GM12878 (cell line): ENCODE results near the gene ERC2. TPM values are rescaled to one million over a fixed set of nuclear protein-coding genes. Genes with fewer than 3 reads are reported as not detected.

Experiments
- ATAC-seq: fragments of 200-7000 bp; cut with Tn5 transposase; 3 replicates; pipeline ENCODE4 v1.9.1; 2020; ENCODE audit warnings: mild to moderate bottlenecking, moderate library complexity
- BruUV-seq: library from RNA; stranded (reverse); fragments of 400-500 nt; replicated peaks from 2 replicates; lab custom pipeline; 2021; lab: Mats Ljungman, UMichigan
- CTCF ChIA-PET: fragments of 300-600 bp; sonication (Branson Sonifier 250); formaldehyde crosslinking; extraction: SDS; loops from one replicate; lab custom pipeline; 2021; ENCODE audit warnings: inconsistent platforms; lab: Yijun Ruan, JAX
- POLR2A ChIA-PET: fragments of 350-600 bp; formaldehyde crosslinking; extraction: SDS; loops from one replicate; lab custom pipeline; 2021; ENCODE audit warnings: inconsistent platforms; lab: Charles Lee
- RAD21 ChIA-PET: fragments of 300-600 bp; sonication (Branson Sonifier 250); formaldehyde crosslinking; loops from one replicate; lab custom pipeline; 2023; ENCODE audit warnings: antibody characterized with exemption; ENCODE audit not compliant: unreplicated experiment; lab: Charles Lee
- SMC1A ChIA-PET: fragments of 300-600 bp; sonication (Branson Sonifier 250); formaldehyde crosslinking; loops from one replicate; lab custom pipeline; 2023; ENCODE audit not compliant: unreplicated experiment, uncharacterized antibody; lab: Charles Lee
- DNase-seq: peaks from one replicate; pipeline ENCODE4 v3.0.0-alpha.2; 2011; ENCODE audit warnings: low read depth, low spot score
- FAIRE-seq: peaks from 3 replicates; lab custom pipeline; 2011; peaks lifted over from hg19 to GRCh38; lab: Jason Lieb, UNC
- H2AFZ ChIP-seq: 2 replicates; pipeline ENCODE4 v1.6.0; 2011; ENCODE audit warnings: low read depth, low read length, control low read depth; ENCODE audit not compliant: control insufficient read depth
- H3K27ac ChIP-seq: 2 replicates; pipeline ENCODE4 v1.5.1; 2011; ENCODE audit warnings: control low read depth; ENCODE audit not compliant: control insufficient read depth, insufficient read depth
- H3K27me3 ChIP-seq, 2 experiments: replicated peaks in 1 of 2; 2 replicates each; pipeline versions ENCODE4 v1.6.0 to v1.6.1; 2011; ENCODE audit warnings: low read length in 1 of 2; ENCODE audit not compliant: control insufficient read depth in 2 of 2, insufficient read depth in 2 of 2
- H3K36me3 ChIP-seq, 2 experiments: 2 replicates each; pipeline ENCODE4 v1.5.1; 2011; ENCODE audit warnings: low read length in 1 of 2; ENCODE audit not compliant: control insufficient read depth in 2 of 2, insufficient read depth in 2 of 2
- H3K4me1 ChIP-seq: 2 replicates; pipeline ENCODE4 v1.6.1; 2011; ENCODE audit warnings: mild to moderate bottlenecking, low read length, moderate library complexity, mixed read lengths; ENCODE audit not compliant: control insufficient read depth, insufficient read depth
- H3K4me2 ChIP-seq: 2 replicates; pipeline ENCODE4 v1.6.0; 2011; ENCODE audit warnings: control low read depth; ENCODE audit not compliant: control insufficient read depth, insufficient read depth
- H3K4me3 ChIP-seq: fragments of 200-600 bp; sonication (generic); 2 replicates; pipeline ENCODE4 v1.5.1; 2016
- H3K79me2 ChIP-seq: 2 replicates; pipeline ENCODE4 v1.6.0; 2011; ENCODE audit warnings: low read length; ENCODE audit not compliant: control insufficient read depth, insufficient read depth
- H3K9ac ChIP-seq: 2 replicates; pipeline ENCODE4 v1.8.0; 2011; ENCODE audit warnings: low read length, control low read depth, mixed read lengths; ENCODE audit not compliant: control insufficient read depth, insufficient read depth
- H3K9me3 ChIP-seq: replicated peaks from 3 replicates; pipeline ENCODE4 v1.5.1; 2011; ENCODE audit warnings: mild to moderate bottlenecking, low read length; ENCODE audit not compliant: control insufficient read depth, insufficient read depth
- H4K20me1 ChIP-seq: 2 replicates; pipeline ENCODE4 v1.6.0; 2011; ENCODE audit not compliant: control insufficient read depth, insufficient read depth
- CTCF ChIP-seq, 3 experiments: IDR thresholded peaks in 2 of 3; conservative IDR thresholded peaks in 1 of 3; 2 replicates each; pipeline ENCODE4 v1.5.1; 2011; ENCODE audit warnings: low read depth in 3 of 3, low read length in 3 of 3, mild to moderate bottlenecking in 3 of 3, control low read depth in 2 of 3, moderate library complexity in 2 of 3, inconsistent platforms in 1 of 3, mixed read lengths in 1 of 3; ENCODE audit not compliant: control insufficient read depth in 2 of 3, insufficient read depth in 1 of 3; ENCODE audit errors: extremely low read depth in 1 of 3
- NFYB ChIP-seq: IDR thresholded peaks from 2 replicates; pipeline ENCODE4 v1.6.1; 2011; ENCODE audit warnings: low read depth, mild to moderate bottlenecking, low read length, improper control_type of control experiment, moderate library complexity; ENCODE audit not compliant: insufficient read depth
- SMARCA5 ChIP-seq: fragments of 450-650 bp; IDR thresholded peaks from 2 replicates; pipeline ENCODE4 v1.6.1; 2017; ENCODE audit warnings: mild to moderate bottlenecking
- SUZ12 ChIP-seq: fragments of 200-600 bp; sonication (generic); IDR thresholded peaks from one replicate; pipeline ENCODE4 v1.6.1; 2018; ENCODE audit warnings: antibody characterized with exemption, mild to moderate bottlenecking; ENCODE audit not compliant: unreplicated experiment
- WGBS: methylation state at CpG from one replicate; pipeline ENCODE4 v1.1.6; 2016; ENCODE audit warnings: low lambda C conversion rate; ENCODE audit not compliant: insufficient replicate concordance, insufficient coverage; ENCODE audit errors: missing lambda C conversion rate; 5-methylcytosine and 5-hydroxymethylcytosine counted together
- in situ Hi-C: fragments of 300-500 bp; cut with MboI; formaldehyde crosslinking; loops from 9 replicates; pipeline ENCODE4 v1.14.3; 2018; ENCODE audit warnings: mixed read lengths
- intact Hi-C: fragments of 100-400 bp; cut with micrococcal nuclease; formaldehyde crosslinking; loops from one replicate; pipeline ENCODE4 v1.14.2; 2022; ENCODE audit not compliant: unreplicated experiment
- polyA plus RNA-seq, 11 experiments: library from polyadenylated mRNA; depleted of rRNA in 4 of 11; unstranded in 6 of 11; stranded (reverse) in 5 of 11; fragments of >200 nt; fragmentation: Nextera tagmentation in 4 of 11; fragmentation: Illumina TruSeq in 1 of 11; extraction: Ambion mirVana in 4 of 11; extraction: Trizol in 1 of 11; gene quantifications; 1 replicate in 1 of 11; 2 replicates in 10 of 11; pipeline versions ENCODE4 v1.2.1 to v1.2.3, GENCODE V29; 2011 to 2016; ENCODE audit warnings: inconsistent platforms in 2 of 11, missing spikeins in 2 of 11, low read depth in 1 of 11
- total RNA-seq, 4 experiments: library from RNA; depleted of rRNA in 3 of 4; stranded (reverse); fragments of >200 nt in 3 of 4; fragmentation: Illumina TruSeq in 1 of 4; extraction: Trizol in 1 of 4; gene quantifications; 2 replicates each; pipeline versions ENCODE4 v1.2.1 to v1.2.3, GENCODE V29; 2013 to 2021

ERC2 gene
- total and polyA plus RNA-seq, 10 of the 15 experiments (the other 5 are each of a cell fraction or from before 2014, with no cell fraction given), result 0.06 to 1.4 (median 0.12) TPM; not detected in 3

GRCh38 chr3:55549177-55549576 lies 919.1 kb downstream of the ERC2 start:
- H3K9me3 ChIP-seq, result no peaks in the 10 kb centered on the region
- intact Hi-C loops (no loop called here), in situ Hi-C loops (no loop called here)
- ChIA-PET SMC1A (interaction anchor here (0.6 kb wide), 1 partner anchor 108 kb away, joined by 3 read pairs; no protein-coding TSS in a partner anchor), POLR2A (interaction anchor here (0.6 kb wide), 1 partner anchor 14 kb away, joined by 5 read pairs; no protein-coding TSS in a partner anchor), CTCF (interaction anchor here (2.0 kb wide), 1 partner anchor 167 kb away, joined by 6 read pairs; no protein-coding TSS in a partner anchor), RAD21 (no interaction called here)
- H3K4me1 ChIP-seq, result no peaks in the 10 kb centered on the region
- 37% methylated on average over 6 of the region's 6 CpGs for WGBS
- H3K27me3 ChIP-seq, result no peaks in the 10 kb centered on the region; a peak in 2 of 4 replicates
- H3K4me2 ChIP-seq, result no peak overlapping the region
- DNase-seq (no peak), ATAC-seq (no peak), FAIRE-seq (no peak)
- H3K9ac ChIP-seq, result no peak overlapping the region
- H3K27ac ChIP-seq, result no peak overlapping the region
- no peak overlapping the region for H3K4me3 ChIP-seq
- no peak for TF ChIP-seq SUZ12
- no peak for TF ChIP-seq SMARCA5
- TF ChIP-seq NFYB, result no peak
- TF ChIP-seq CTCF (IDR thresholded peaks at IDR 0.05 in 2 of 3, conservative IDR thresholded peaks at IDR 0.05 in 1 of 3; ENCODE audit: control insufficient read depth in 2 of 3, extremely low read depth in 1 of 3, insufficient read depth in 1 of 3, low read depth in 3 of 3, low read length in 3 of 3), result 0 out of 6 replicates have a peak, but pooled peaks of 1 of the 3 experiments have one; percentile 4
- H4K20me1 ChIP-seq, result no peaks in the 10 kb centered on the region
- H3K36me3 ChIP-seq, result no peaks in the 10 kb centered on the region
- H2AFZ ChIP-seq, result no peak overlapping the region
- BruUV-seq, result no TSS peak
- H3K79me2 ChIP-seq, result no peaks in the 10 kb centered on the region
